Tibial nerve (tissue), 4 donors: ENCODE measurements around the gene ZNF609. TPM values are rescaled to one million over a fixed set of nuclear protein-coding genes. Genes with fewer than 3 reads are reported as not detected.

Experiments
- DNase-seq, 2 donors: peaks; one replicate each; pipeline ENCODE4 v3.0.0-alpha.2; 2019; ENCODE audit warnings: low spot score in 2 of 2
- H3K27ac ChIP-seq, 4 donors: fragments of 200-600 bp; sonication (generic) in 3 of 4; one replicate each; pipeline ENCODE4 v1.5.1; 2017 to 2019; ENCODE audit warnings: mild to moderate bottlenecking in 1 of 4
- H3K27me3 ChIP-seq, 2 donors: fragments of 200-600 bp; sonication (generic) in 1 of 2; one replicate each; pipeline versions ENCODE4 v1.5.1 to v1.6.0; 2017 to 2019
- H3K36me3 ChIP-seq, 3 donors: fragments of 200-600 bp; sonication (generic); one replicate each; pipeline ENCODE4 v1.5.1; 2018 to 2019
- H3K4me1 ChIP-seq, 4 donors: fragments of 200-600 bp; sonication (generic) in 3 of 4; one replicate each; pipeline ENCODE4 v1.5.1; 2017 to 2019
- H3K4me3 ChIP-seq, 4 donors: fragments of 200-600 bp; sonication (generic) in 3 of 4; one replicate each; pipeline ENCODE4 v1.5.1; 2017 to 2019; ENCODE audit warnings: mild to moderate bottlenecking in 1 of 4, moderate library complexity in 1 of 4
- H3K9me3 ChIP-seq, 4 donors: fragments of 200-600 bp; sonication (generic) in 3 of 4; one replicate each; pipeline ENCODE4 v1.5.1; 2017 to 2019
- CTCF ChIP-seq, 5 experiments: fragments of 200-600 bp in 3 of 5; fragments of 450-650 bp in 2 of 5; sonication (generic) in 3 of 5; IDR thresholded peaks; one replicate each; pipeline ENCODE4 v1.5.1; 2016 to 2019; ENCODE audit warnings: antibody characterized with exemption in 5 of 5, mild to moderate bottlenecking in 3 of 5, moderate library complexity in 2 of 5
- EP300 ChIP-seq, 2 donors: sonication (generic); formaldehyde crosslinking; IDR thresholded peaks; one replicate each; pipeline ENCODE4 v1.6.1; 2017; ENCODE audit warnings: antibody characterized with exemption in 2 of 2, mild to moderate bottlenecking in 1 of 2
- POLR2A ChIP-seq, 2 donors: fragments of 450-650 bp; IDR thresholded peaks; one replicate each; pipeline ENCODE4 v1.6.1; 2017; ENCODE audit warnings: antibody characterized with exemption in 2 of 2, mild to moderate bottlenecking in 2 of 2, moderate library complexity in 2 of 2
- WGBS, 2 donors: methylation state at CpG; one replicate each; pipeline ENCODE4 v1.1.5; 2018; 5-methylcytosine and 5-hydroxymethylcytosine counted together
- total RNA-seq, 4 donors: library from RNA; depleted of rRNA; stranded (reverse); fragments of >200 nt; gene quantifications; one replicate each; pipeline ENCODE4 v1.1.0, GENCODE V29; 2016

Gene ZNF609
- total RNA-seq, 4 donors from 2014 or later = 22.9 to 38.7 (median 27.1) TPM

GRCh38 chr15:64472161-64472560 lies 11.8 kb downstream of the ZNF609 start:
- H3K9me3 ChIP-seq = no peaks in the 10 kb centered on the region
- H3K27ac ChIP-seq = no peak overlapping the region
- no peaks in the 10 kb centered on the region for H3K36me3 ChIP-seq
- TF ChIP-seq CTCF (IDR thresholded peaks at IDR 0.05) (no peak), POLR2A (IDR thresholded peaks at IDR 0.05) (no peak), EP300 (IDR thresholded peaks at IDR 0.05) (no peak)
- DNase-seq = no peak
- no peak overlapping the region for H3K4me3 ChIP-seq
- no peaks in the 10 kb centered on the region for H3K27me3 ChIP-seq
- 94 to 100% methylated on average over 4 of the region's 4 CpGs for WGBS, 2 donors
- peaks cover 0 to 7% (median 0%) of the 10 kb centered on the region in 4 donors for H3K4me1 ChIP-seq

- H3K27me3 ChIP-seq = no peaks in the 10 kb centered on the region
- no peak overlapping the region for H3K27ac ChIP-seq
- H3K36me3 ChIP-seq = no peaks in the 10 kb centered on the region
- peaks cover 0 to 7% (median 0%) of the 10 kb centered on the region in 4 donors for H3K4me1 ChIP-seq
- no peak for DNase-seq
- WGBS, 2 donors = 89 to 95% methylated on average over 2 of the region's 2 CpGs
- no peaks in the 10 kb centered on the region for H3K9me3 ChIP-seq
- no peak overlapping the region for H3K4me3 ChIP-seq
- no peak for TF ChIP-seq POLR2A (IDR thresholded peaks at IDR 0.05)
- TF ChIP-seq CTCF (IDR thresholded peaks at IDR 0.05) = no peak
- TF ChIP-seq EP300 (IDR thresholded peaks at IDR 0.05) = no peak
Observed at GRCh38 chr15:64474846-64475245, 14.5 kb downstream of the ZNF609 start.

GRCh38 chr15:64476550-64476949 lies 16.2 kb downstream of the ZNF609 start:
- peaks cover 0 to 17% (median 0%) of the 10 kb centered on the region in 4 donors for H3K4me1 ChIP-seq
- TF ChIP-seq EP300 (IDR thresholded peaks at IDR 0.05) (no peak), CTCF (IDR thresholded peaks at IDR 0.05) (no peak), POLR2A (IDR thresholded peaks at IDR 0.05) (no peak)
- 86 to 96% methylated on average over 1 of the region's 1 CpG for WGBS, 2 donors
- H3K4me3 ChIP-seq = no peak overlapping the region
- DNase-seq = no peak
- no peaks in the 10 kb centered on the region for H3K27me3 ChIP-seq
- H3K9me3 ChIP-seq = no peaks in the 10 kb centered on the region
- H3K27ac ChIP-seq = no peak overlapping the region
- no peaks in the 10 kb centered on the region for H3K36me3 ChIP-seq

GRCh38 chr15:64478863-64479262 lies 18.5 kb downstream of the ZNF609 start:
- no peak overlapping the region for H3K4me3 ChIP-seq
- WGBS, 2 donors = 0 to 39% methylated on average over 1 of the region's 1 CpG
- H3K27ac ChIP-seq = no peak overlapping the region
- no peaks in the 10 kb centered on the region for H3K27me3 ChIP-seq
- TF ChIP-seq POLR2A (IDR thresholded peaks at IDR 0.05) (no peak), EP300 (IDR thresholded peaks at IDR 0.05) (no peak), CTCF (IDR thresholded peaks at IDR 0.05) (no peak)
- H3K36me3 ChIP-seq = no peaks in the 10 kb centered on the region
- DNase-seq = no peak
- no peaks in the 10 kb centered on the region for H3K9me3 ChIP-seq
- H3K4me1 ChIP-seq = peaks cover 0 to 18% (median 0%) of the 10 kb centered on the region in 4 donors

GRCh38 chr15:64480891-64481290 lies 20.5 kb downstream of the ZNF609 start:
- Histone ChIP-seq H3K4me3 (no peak overlapping the region), H3K27ac (no peak overlapping the region), H3K4me1 (peaks cover 0 to 18% (median 0%) of the 10 kb centered on the region in 4 donors), H3K27me3 (no peaks in the 10 kb centered on the region), H3K9me3 (no peaks in the 10 kb centered on the region), H3K36me3 (no peaks in the 10 kb centered on the region)
- 36 to 46% methylated on average over 4 of the region's 4 CpGs for WGBS, 2 donors
- DNase-seq = no peak
- TF ChIP-seq EP300 (IDR thresholded peaks at IDR 0.05) (no peak), POLR2A (IDR thresholded peaks at IDR 0.05) (no peak), CTCF (IDR thresholded peaks at IDR 0.05) (no peak)
